KMS-11 (cell line): ENCODE data around the gene GLP2R.

ENCODE experiments used
- H2AFZ ChIP-seq: fragments of 200-600 bp; sonication (generic); 2 replicates; pipeline ENCODE4 v1.6.1; 2016; ENCODE audit warnings: antibody characterized with exemption, mixed run types, low read depth
- H3K27ac ChIP-seq: fragments of 200-600 bp; sonication (generic); 2 replicates; pipeline ENCODE4 v1.6.1; 2016; ENCODE audit warnings: mild to moderate bottlenecking, mixed run types
- H3K27me3 ChIP-seq: fragments of 200-600 bp; sonication (generic); 2 replicates; pipeline ENCODE4 v1.6.1; 2017; ENCODE audit warnings: mild to moderate bottlenecking, low read depth, mixed run types, moderate library complexity; ENCODE audit not compliant: insufficient read depth
- H3K36me3 ChIP-seq: fragments of 200-600 bp; sonication (generic); 2 replicates; pipeline ENCODE4 v1.6.1; 2017; ENCODE audit warnings: mild to moderate bottlenecking, mixed run types; ENCODE audit not compliant: insufficient read depth
- H3K4me1 ChIP-seq: fragments of 200-600 bp; sonication (generic); 2 replicates; pipeline ENCODE4 v1.6.1; 2016; ENCODE audit warnings: mild to moderate bottlenecking, low read depth, mixed run types; ENCODE audit not compliant: poor library complexity, severe bottlenecking
- H3K4me2 ChIP-seq: fragments of 200-600 bp; sonication (generic); 2 replicates; pipeline ENCODE4 v1.7.0; 2016; ENCODE audit warnings: mild to moderate bottlenecking, mixed run types
- H3K4me3 ChIP-seq: fragments of 200-600 bp; sonication (generic); IDR thresholded peaks from 2 replicates; pipeline ENCODE4 v1.6.1; 2017; ENCODE audit warnings: low read depth, low read length, mixed read lengths; ENCODE audit not compliant: insufficient read depth
- H3K79me2 ChIP-seq: fragments of 200-600 bp; sonication (generic); 2 replicates; pipeline ENCODE4 v1.6.1; 2016; ENCODE audit warnings: low read depth, mixed run types; ENCODE audit not compliant: insufficient read depth
- H3K9ac ChIP-seq: fragments of 200-600 bp; sonication (generic); 2 replicates; pipeline ENCODE4 v1.6.1; 2016; ENCODE audit warnings: mild to moderate bottlenecking, mixed run types
- H4K20me1 ChIP-seq: fragments of 200-600 bp; sonication (generic); 2 replicates; pipeline ENCODE4 v1.6.1; 2016; ENCODE audit warnings: mild to moderate bottlenecking, mixed run types; ENCODE audit not compliant: insufficient read depth
- CTCF ChIP-seq: fragments of 200-600 bp; sonication (generic); conservative IDR thresholded peaks from 2 replicates; pipeline ENCODE4 v1.6.1; 2017; ENCODE audit warnings: low read depth, mild to moderate bottlenecking, antibody characterized with exemption, low read length, moderate library complexity, mixed read lengths

The GLP2R gene

GRCh38 chr17:9904277-9905077 lies 78.8 kb downstream of the GLP2R start:
- Histone ChIP-seq H3K4me3 (no peak overlapping the region), H2AFZ (no peak overlapping the region), H3K9ac (no peak overlapping the region), H3K79me2 (no peaks in the 10 kb centered on the region), H3K27ac (no peak overlapping the region), H3K4me1 (no peaks in the 10 kb centered on the region), H4K20me1 (no peaks in the 10 kb centered on the region), H3K36me3 (no peaks in the 10 kb centered on the region), H3K27me3 (no peaks in the 10 kb centered on the region), H3K4me2 (no peak overlapping the region)
- TF ChIP-seq CTCF: no peak

GRCh38 chr17:9905078-9905415 lies 79.3 kb downstream of the GLP2R start, which contains the start of gene RCVRN:
RCVRN (minus strand) TSS chr17:9905271; CDS start chr17:9905180, 91 bp downstream.
- no peaks in the 10 kb centered on the region for H3K27me3 ChIP-seq
- TF ChIP-seq CTCF: no peak
- H3K27ac ChIP-seq: no peak within 1 kb of the TSS
- H3K4me2 ChIP-seq: no peak within 1 kb of the TSS
- H3K9ac ChIP-seq: no peak within 1 kb of the TSS
- no peak within 1 kb of the TSS for H2AFZ ChIP-seq
- no peaks in the 10 kb centered on the region for H3K36me3 ChIP-seq
- no peaks in the 10 kb centered on the region for H3K4me1 ChIP-seq
- H3K4me3 ChIP-seq: no peak within 1 kb of the TSS
- H3K79me2 ChIP-seq: no peaks in the 10 kb centered on the region
- H4K20me1 ChIP-seq: no peaks in the 10 kb centered on the region

GRCh38 chr17:9905902-9906301 lies 80.2 kb downstream of the GLP2R start:
- Histone ChIP-seq H3K4me3 (no peak overlapping the region), H3K79me2 (no peaks in the 10 kb centered on the region), H3K27me3 (no peaks in the 10 kb centered on the region), H2AFZ (no peak overlapping the region), H3K9ac (no peak overlapping the region), H3K36me3 (no peaks in the 10 kb centered on the region), H3K27ac (no peak overlapping the region), H3K4me2 (no peak overlapping the region), H4K20me1 (no peaks in the 10 kb centered on the region), H3K4me1 (no peaks in the 10 kb centered on the region)
- no peak for TF ChIP-seq CTCF

GRCh38 chr17:9906616-9907015 lies 80.9 kb downstream of the GLP2R start:
- Histone ChIP-seq H3K27ac (no peak overlapping the region), H3K4me2 (no peak overlapping the region), H3K9ac (no peak overlapping the region), H3K4me3 (no peak overlapping the region), H3K4me1 (no peaks in the 10 kb centered on the region), H3K36me3 (no peaks in the 10 kb centered on the region), H4K20me1 (no peaks in the 10 kb centered on the region), H3K27me3 (no peaks in the 10 kb centered on the region), H3K79me2 (no peaks in the 10 kb centered on the region), H2AFZ (no peak overlapping the region)
- TF ChIP-seq CTCF: no peak
